ENCODE data around the gene ZNF536.

GRCh38 chr19:30437869-30438268 lies 65.7 kb downstream of the ZNF536 start:
- TF ChIP-seq DPF2 (IDR thresholded peaks at IDR 0.05) (no peak), CTCF (IDR thresholded peaks at IDR 0.05 in 2 of 3, conservative IDR thresholded peaks at IDR 0.05 in 1 of 3; ENCODE audit: control insufficient read depth in 2 of 3, extremely low read depth in 1 of 3, insufficient read depth in 1 of 3, low read depth in 3 of 3, low read length in 3 of 3) (no peak), PRDM15 (CRISPR knock-in tag; IDR thresholded peaks at IDR 0.05) (no peak), POLR2A (IDR thresholded peaks at IDR 0.05; ENCODE audit: low read depth, low read length) (no peak)
